BLaER1 (cell line): ENCODE results near the gene CNOT8.

Source experiments
- H3K27ac ChIP-seq: shearing (Covaris generic); formaldehyde crosslinking; 2 replicates; pipeline ENCODE4 v1.8.1; 2022
- H3K27me3 ChIP-seq: shearing (Covaris generic); formaldehyde crosslinking; 2 replicates; pipeline ENCODE4 v1.8.1; 2022
- H3K36me3 ChIP-seq: shearing (Covaris generic); formaldehyde crosslinking; 2 replicates; pipeline ENCODE4 v1.8.1; 2022
- H3K4me1 ChIP-seq: shearing (Covaris generic); formaldehyde crosslinking; 2 replicates; pipeline ENCODE4 v1.8.1; 2022
- H3K4me2 ChIP-seq: shearing (Covaris generic); formaldehyde crosslinking; 2 replicates; pipeline ENCODE4 v1.8.1; 2022
- H3K4me3 ChIP-seq: shearing (Covaris generic); formaldehyde crosslinking; 2 replicates; pipeline ENCODE4 v1.8.1; 2022
- H3K9ac ChIP-seq: shearing (Covaris generic); formaldehyde crosslinking; 2 replicates; pipeline ENCODE4 v1.8.1; 2022
- H3K9me3 ChIP-seq: shearing (Covaris generic); formaldehyde crosslinking; 2 replicates; pipeline ENCODE4 v1.8.1; 2022
- H4K20me1 ChIP-seq: shearing (Covaris generic); formaldehyde crosslinking; 2 replicates; pipeline ENCODE4 v1.8.1; 2022
- Cebpa-rat ChIP-seq: shearing (Covaris generic); IDR thresholded peaks from 2 replicates; pipeline ENCODE4 v1.8.1; 2022

Gene CNOT8

GRCh38 chr5:154858297-154858971 lies at the start of gene CNOT8:
CNOT8 (plus strand) TSS chr5:154858627; CDS start chr5:154863279, 4,652 bp downstream.
- Histone ChIP-seq H3K9me3 (no peaks in the 10 kb centered on the region), H3K27me3 (no peaks in the 10 kb centered on the region), H3K4me1 (peaks cover 54% of the 10 kb centered on the region), H3K27ac (peak within 1 kb of the TSS; percentile 97), H3K4me3 (peak within 1 kb of the TSS; percentile 88), H3K36me3 (peaks cover 5% of the 10 kb centered on the region), H3K9ac (peak within 1 kb of the TSS; percentile 92), H4K20me1 (peaks cover 37% of the 10 kb centered on the region), H3K4me2 (peak within 1 kb of the TSS; percentile 95)
- no peak for TF ChIP-seq Cebpa-rat

GRCh38 chr5:154811239-154811638 lies 47.2 kb upstream of the CNOT8 start:
- no peaks in the 10 kb centered on the region for H3K27me3 ChIP-seq
- peaks cover 95% of the 10 kb centered on the region for H4K20me1 ChIP-seq

GRCh38 chr5:154811653-154812465 lies 46.6 kb upstream of the CNOT8 start:
- peaks cover 34% of the 10 kb centered on the region for H3K4me1 ChIP-seq

More at GRCh38 chr5:154811239-154811638, 47.2 kb upstream of the CNOT8 start:
- Histone ChIP-seq H3K4me1 (peaks cover 34% of the 10 kb centered on the region), H3K36me3 (peaks cover 96% of the 10 kb centered on the region), H3K27ac (no peak overlapping the region), H3K9ac (0 out of 2 replicates have a peak overlapping the region, but pooled peaks have one; percentile 15), H3K4me2 (no peak overlapping the region), H3K9me3 (no peaks in the 10 kb centered on the region), H3K4me3 (no peak overlapping the region)
- no peak for TF ChIP-seq Cebpa-rat

GRCh38 chr5:154813158-154813557 lies 45.3 kb upstream of the CNOT8 start:
- Histone ChIP-seq H3K27me3 (no peaks in the 10 kb centered on the region), H3K4me2 (peak overlapping the region; percentile 59), H3K9ac (no peak overlapping the region; the same call in 1 of the 2 replicates), H4K20me1 (peaks cover 93% of the 10 kb centered on the region), H3K4me3 (peak overlapping the region; percentile 16; the same call in 1 of the 2 replicates), H3K4me1 (peaks cover 33% of the 10 kb centered on the region), H3K27ac (0 out of 2 replicates have a peak overlapping the region, but pooled peaks have one; percentile 5), H3K36me3 (peaks cover 99% of the 10 kb centered on the region), H3K9me3 (no peaks in the 10 kb centered on the region)
- TF ChIP-seq Cebpa-rat = no peak

More at GRCh38 chr5:154811653-154812465, 46.6 kb upstream of the CNOT8 start:
- H3K9ac ChIP-seq = no peak overlapping the region
- H4K20me1 ChIP-seq = peaks cover 95% of the 10 kb centered on the region
- H3K9me3 ChIP-seq = no peaks in the 10 kb centered on the region
- no peaks in the 10 kb centered on the region for H3K27me3 ChIP-seq
- no peak overlapping the region for H3K4me3 ChIP-seq
- peaks cover 96% of the 10 kb centered on the region for H3K36me3 ChIP-seq
- H3K27ac ChIP-seq = no peak overlapping the region
- TF ChIP-seq Cebpa-rat = no peak
- H3K4me2 ChIP-seq = no peak overlapping the region

- Histone ChIP-seq H4K20me1 (peaks cover 93% of the 10 kb centered on the region), H3K9me3 (no peaks in the 10 kb centered on the region), H3K27ac (peak overlapping the region; percentile 42; the same call in 1 of the 2 replicates), H3K4me1 (peaks cover 27% of the 10 kb centered on the region), H3K4me2 (peak overlapping the region; percentile 59), H3K4me3 (no peak overlapping the region), H3K36me3 (peaks cover 99% of the 10 kb centered on the region), H3K9ac (no peak overlapping the region), H3K27me3 (no peaks in the 10 kb centered on the region)
- no peak for TF ChIP-seq Cebpa-rat
These were observed 44.7 kb upstream of the CNOT8 start for GRCh38 chr5:154813736-154814135.

GRCh38 chr5:154815025-154815424 lies 43.4 kb upstream of the CNOT8 start:
- Histone ChIP-seq H3K4me3 (no peak overlapping the region), H3K27ac (no peak overlapping the region), H3K9ac (no peak overlapping the region), H4K20me1 (peaks cover 94% of the 10 kb centered on the region), H3K27me3 (no peaks in the 10 kb centered on the region), H3K4me2 (no peak overlapping the region), H3K36me3 (peaks cover 99% of the 10 kb centered on the region), H3K4me1 (peaks cover 25% of the 10 kb centered on the region), H3K9me3 (no peaks in the 10 kb centered on the region)
- TF ChIP-seq Cebpa-rat = no peak

- Histone ChIP-seq H3K4me2 (no peak overlapping the region), H3K36me3 (peaks cover 97% of the 10 kb centered on the region), H3K4me3 (no peak overlapping the region), H3K4me1 (peaks cover 25% of the 10 kb centered on the region), H4K20me1 (peaks cover 92% of the 10 kb centered on the region), H3K9ac (no peak overlapping the region), H3K9me3 (no peaks in the 10 kb centered on the region), H3K27me3 (no peaks in the 10 kb centered on the region), H3K27ac (no peak overlapping the region)
- TF ChIP-seq Cebpa-rat = no peak
These were observed 42.7 kb upstream of the CNOT8 start for GRCh38 chr5:154815684-154816247.

GRCh38 chr5:154816891-154817492 lies 41.4 kb upstream of the CNOT8 start:
- Histone ChIP-seq H3K9me3 (no peaks in the 10 kb centered on the region), H4K20me1 (peaks cover 89% of the 10 kb centered on the region), H3K4me1 (peaks cover 19% of the 10 kb centered on the region), H3K27me3 (no peaks in the 10 kb centered on the region), H3K27ac (no peak overlapping the region), H3K4me3 (no peak overlapping the region), H3K36me3 (peaks cover 97% of the 10 kb centered on the region), H3K4me2 (no peak overlapping the region), H3K9ac (no peak overlapping the region)
- TF ChIP-seq Cebpa-rat = no peak

- peaks cover 95% of the 10 kb centered on the region for H3K36me3 ChIP-seq
- H3K9me3 ChIP-seq = no peaks in the 10 kb centered on the region
- peaks cover 12% of the 10 kb centered on the region for H3K4me1 ChIP-seq
- H3K4me2 ChIP-seq = no peak overlapping the region
- TF ChIP-seq Cebpa-rat = no peak
- no peak overlapping the region for H3K4me3 ChIP-seq
- H3K9ac ChIP-seq = no peak overlapping the region
- no peaks in the 10 kb centered on the region for H3K27me3 ChIP-seq
- H3K27ac ChIP-seq = no peak overlapping the region
- H4K20me1 ChIP-seq = peaks cover 90% of the 10 kb centered on the region
These were observed 40.6 kb upstream of the CNOT8 start for GRCh38 chr5:154817815-154818214.
